GM19239 (cell line): ENCODE data around the gene NPIPB8.
"Not testable (repeated sequence)": the region's sequence is repeated elsewhere in the genome, so short reads cannot be mapped to it uniquely, and the experiment has no call there.

Experiments
- DNase-seq: peaks from one replicate; pipeline ENCODE4 v3.0.0; 2011; ENCODE audit warnings: low spot score; ENCODE audit not compliant: insufficient read length
- FAIRE-seq: peaks from 2 replicates; lab custom pipeline; 2011; peaks lifted over from hg19 to GRCh38; lab: Jason Lieb, UNC

Gene NPIPB8

GRCh38 chr16:28606291-28607115, 31.4 kb upstream of the NPIPB8 start:
- DNase-seq, result no peak
- FAIRE-seq, result no peak

- no peak for DNase-seq
- no peak for FAIRE-seq
These were observed 30.7 kb upstream of the NPIPB8 start for GRCh38 chr16:28607116-28607623.

GRCh38 chr16:28607681-28608495, 30.0 kb upstream of the NPIPB8 start:
- not testable (repeated sequence) for FAIRE-seq, DNase-seq

GRCh38 chr16:28608496-28608808, 29.4 kb upstream of the NPIPB8 start:
- not testable (repeated sequence) for FAIRE-seq

GRCh38 chr16:28608867-28609596, 28.8 kb upstream of the NPIPB8 start:
- FAIRE-seq, DNase-seq: not testable (repeated sequence)

More at GRCh38 chr16:28608496-28608808, 29.4 kb upstream of the NPIPB8 start:
- not testable (repeated sequence) for DNase-seq

GRCh38 chr16:28609631-28610594, 28.0 kb upstream of the NPIPB8 start, which contains the start of gene SULT1A1:
SULT1A1 (minus strand) TSS chr16:28610044; CDS start chr16:28608855, 1,189 bp downstream.
- no peak for DNase-seq
- FAIRE-seq, result no peak

- FAIRE-seq (no peak), DNase-seq (no peak)
These were observed 27.2 kb upstream of the NPIPB8 start for GRCh38 chr16:28610595-28611191.

GRCh38 chr16:28612359-28613280, 25.2 kb upstream of the NPIPB8 start:
- FAIRE-seq, result peak; percentile 78
- not testable (repeated sequence) for DNase-seq

GRCh38 chr16:28613912-28614311, 24.0 kb upstream of the NPIPB8 start:
- DNase-seq, FAIRE-seq: not testable (repeated sequence)

- not testable (repeated sequence) for FAIRE-seq, DNase-seq
These were observed 23.3 kb upstream of the NPIPB8 start for GRCh38 chr16:28614561-28614960.

- not testable (repeated sequence) for FAIRE-seq, DNase-seq
These were observed 22.2 kb upstream of the NPIPB8 start for GRCh38 chr16:28615486-28616223.

GRCh38 chr16:28616224-28616577, 21.7 kb upstream of the NPIPB8 start:
- DNase-seq, FAIRE-seq: not testable (repeated sequence)

GRCh38 chr16:28616636-28617035, 21.2 kb upstream of the NPIPB8 start:
- no peak for FAIRE-seq
- DNase-seq, result no peak

GRCh38 chr16:28617874-28618273, 20.0 kb upstream of the NPIPB8 start:
- DNase-seq, result no peak
- no peak for FAIRE-seq

GRCh38 chr16:28620316-28620715, 17.5 kb upstream of the NPIPB8 start:
- not testable (repeated sequence) for DNase-seq, FAIRE-seq

GRCh38 chr16:28621481-28622155, 16.2 kb upstream of the NPIPB8 start:
- FAIRE-seq (no peak), DNase-seq (no peak)
